GM18498 (cell line): ENCODE results near the gene KIAA1958.
"Not testable (repeated sequence)": the region's sequence is repeated elsewhere in the genome, so short reads cannot be mapped to it uniquely, and the experiment has no call there.

Experiments
- ATAC-seq: cut with Tn5 transposase; IDR thresholded peaks from one replicate; pipeline ENCODE4 v1.9.1; 2021; ENCODE audit warnings: mild to moderate bottlenecking, moderate library complexity; ENCODE audit not compliant: unreplicated experiment

KIAA1958 gene

GRCh38 chr9:112489876-112490666 is 3.4 kb downstream of the KIAA1958 start:
- ATAC-seq = no peak

GRCh38 chr9:112493393-112494137 is 6.9 kb downstream of the KIAA1958 start:
- no peak for ATAC-seq

- no peak for ATAC-seq
Observed at GRCh38 chr9:112494153-112494552, 7.5 kb downstream of the KIAA1958 start.

GRCh38 chr9:112495614-112496013 is 9.0 kb downstream of the KIAA1958 start:
- no peak for ATAC-seq

- ATAC-seq = no peak
Observed at GRCh38 chr9:112496074-112496722, 9.6 kb downstream of the KIAA1958 start.

GRCh38 chr9:112500842-112501241 is 14.2 kb downstream of the KIAA1958 start:
- no peak for ATAC-seq

GRCh38 chr9:112501287-112501686 is 14.7 kb downstream of the KIAA1958 start:
- ATAC-seq = no peak

GRCh38 chr9:112502175-112502946 is 15.7 kb downstream of the KIAA1958 start:
- ATAC-seq = no peak

GRCh38 chr9:112503170-112503569 is 16.5 kb downstream of the KIAA1958 start:
- ATAC-seq = no peak

GRCh38 chr9:112505086-112505485 is 18.5 kb downstream of the KIAA1958 start:
- no peak for ATAC-seq

GRCh38 chr9:112505607-112506006 is 19.0 kb downstream of the KIAA1958 start:
- ATAC-seq = no peak

- no peak for ATAC-seq
Observed at GRCh38 chr9:112506571-112506970, 19.9 kb downstream of the KIAA1958 start.

- no peak for ATAC-seq
Observed at GRCh38 chr9:112507001-112507680, 20.5 kb downstream of the KIAA1958 start.

- no peak for ATAC-seq
Observed at GRCh38 chr9:112508377-112508776, 21.8 kb downstream of the KIAA1958 start.

- not testable (repeated sequence) for ATAC-seq
Observed at GRCh38 chr9:112512377-112512776, 25.8 kb downstream of the KIAA1958 start.

- ATAC-seq = no peak
Observed at GRCh38 chr9:112516769-112517168, 30.1 kb downstream of the KIAA1958 start.

GRCh38 chr9:112520069-112520468 is 33.4 kb downstream of the KIAA1958 start:
- no peak for ATAC-seq

- no peak for ATAC-seq
Observed at GRCh38 chr9:112520656-112521055, 34.0 kb downstream of the KIAA1958 start.

- ATAC-seq = no peak
Observed at GRCh38 chr9:112526973-112527372, 40.3 kb downstream of the KIAA1958 start.

GRCh38 chr9:112527959-112528358 is 41.3 kb downstream of the KIAA1958 start:
- no peak for ATAC-seq
